HG03571 (cell line): ENCODE results near the gene KCNQ2.

ENCODE experiments used
- ATAC-seq: cut with Tn5 transposase; IDR thresholded peaks from one replicate; pipeline ENCODE4 v1.9.1; 2021; ENCODE audit not compliant: unreplicated experiment

Gene KCNQ2

DNA sequence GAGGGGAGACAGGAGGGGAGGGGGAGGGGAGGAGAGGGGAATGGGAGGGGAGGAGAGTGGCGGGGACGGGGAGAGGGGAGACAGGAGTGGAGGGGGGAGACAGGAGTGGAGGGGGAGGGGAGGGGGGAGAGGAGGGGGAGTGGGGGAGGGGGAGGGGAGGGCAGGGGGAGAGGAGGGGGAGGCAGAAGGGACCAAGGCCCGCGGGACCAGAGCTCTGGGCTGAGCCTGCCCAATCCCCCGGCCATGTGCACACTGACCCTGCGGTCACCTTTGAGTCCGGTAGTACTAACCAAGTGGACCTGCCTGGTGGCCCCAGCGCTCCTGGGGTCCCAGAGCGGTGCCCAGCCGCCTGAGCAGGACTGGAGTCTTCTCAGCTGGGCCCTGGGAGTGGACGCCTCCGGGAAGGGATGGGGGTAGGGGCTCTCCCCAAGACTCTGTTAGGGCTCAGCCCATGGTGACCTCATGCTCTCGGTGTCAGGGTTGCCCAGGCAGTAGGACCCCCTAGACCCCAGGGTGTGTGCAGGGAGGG, 471 bp upstream of the KCNQ2 start:
- ATAC-seq: no peak

DNA sequence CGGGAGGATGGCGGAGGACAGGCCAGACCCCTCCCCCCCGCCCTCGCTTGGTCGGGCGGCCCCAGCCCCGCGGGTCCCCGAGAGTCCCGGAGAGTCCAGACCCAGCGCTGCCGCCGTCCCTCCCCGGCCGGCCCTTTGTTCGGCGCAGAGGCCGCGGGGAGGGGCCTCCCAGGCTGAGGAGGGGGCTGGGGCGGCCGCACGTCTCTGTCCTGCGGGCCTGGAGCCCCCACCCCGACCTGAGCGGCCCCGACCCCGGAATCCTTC, 806 bp downstream of the KCNQ2 start:
- no peak for ATAC-seq

DNA sequence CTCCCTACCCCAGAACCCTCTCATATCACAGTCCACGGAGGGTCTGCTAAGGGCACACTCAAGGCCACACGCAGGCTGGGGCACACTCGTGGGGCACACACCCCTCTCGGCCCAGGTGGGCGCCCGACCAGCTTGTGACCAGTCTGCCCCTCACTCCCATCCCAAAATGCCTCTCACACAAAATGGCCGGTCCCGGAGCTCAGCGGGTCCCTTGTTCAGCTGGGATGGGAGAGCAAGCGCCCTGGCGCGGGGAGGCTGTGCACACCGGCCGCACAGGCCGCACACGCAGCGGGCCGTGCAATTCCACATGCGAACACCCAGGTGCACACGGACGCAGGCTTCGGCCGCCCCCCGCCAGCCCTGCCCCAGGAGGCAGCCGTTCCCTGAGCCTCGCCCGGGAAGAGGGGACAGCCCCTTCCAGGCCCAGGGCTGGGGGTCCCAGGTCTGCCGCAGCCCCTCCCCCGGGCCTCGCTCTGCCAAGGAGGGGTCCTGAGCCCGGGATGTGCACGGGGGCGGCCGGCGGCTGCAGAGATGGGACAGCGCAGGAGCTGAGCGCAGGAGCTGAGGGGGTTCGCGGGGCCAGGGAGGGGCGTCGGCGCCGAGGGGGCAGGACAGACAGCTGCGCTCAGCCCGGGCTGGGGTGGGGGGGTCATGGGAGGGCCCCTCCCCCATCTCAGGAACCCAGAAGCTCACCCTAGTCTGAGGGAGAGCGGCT, 1.3 kb downstream of the KCNQ2 start:
- no peak for ATAC-seq

GRCh38 chr20:63470410-63470809, 2.0 kb downstream of the KCNQ2 start:
- no peak for ATAC-seq

DNA sequence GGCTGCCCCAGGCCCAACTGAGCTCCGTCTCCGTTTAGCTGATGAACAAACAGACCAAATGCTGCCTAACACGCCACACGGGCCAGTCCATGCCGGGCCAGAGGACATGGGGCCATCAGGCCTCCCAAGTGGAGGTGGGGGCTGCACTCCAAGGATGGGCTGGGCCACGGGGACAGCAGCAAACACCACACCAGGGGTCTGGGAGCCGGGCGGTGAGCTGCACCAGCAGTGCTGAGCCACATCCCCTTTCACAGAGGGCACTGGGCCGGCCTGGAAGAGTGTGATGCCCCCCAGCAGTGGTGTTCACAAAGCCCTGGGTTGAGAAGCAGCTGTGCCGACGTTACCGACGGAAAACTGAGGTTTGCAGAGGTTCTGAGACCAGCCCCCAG, 2.7 kb downstream of the KCNQ2 start:
- no peak for ATAC-seq

DNA sequence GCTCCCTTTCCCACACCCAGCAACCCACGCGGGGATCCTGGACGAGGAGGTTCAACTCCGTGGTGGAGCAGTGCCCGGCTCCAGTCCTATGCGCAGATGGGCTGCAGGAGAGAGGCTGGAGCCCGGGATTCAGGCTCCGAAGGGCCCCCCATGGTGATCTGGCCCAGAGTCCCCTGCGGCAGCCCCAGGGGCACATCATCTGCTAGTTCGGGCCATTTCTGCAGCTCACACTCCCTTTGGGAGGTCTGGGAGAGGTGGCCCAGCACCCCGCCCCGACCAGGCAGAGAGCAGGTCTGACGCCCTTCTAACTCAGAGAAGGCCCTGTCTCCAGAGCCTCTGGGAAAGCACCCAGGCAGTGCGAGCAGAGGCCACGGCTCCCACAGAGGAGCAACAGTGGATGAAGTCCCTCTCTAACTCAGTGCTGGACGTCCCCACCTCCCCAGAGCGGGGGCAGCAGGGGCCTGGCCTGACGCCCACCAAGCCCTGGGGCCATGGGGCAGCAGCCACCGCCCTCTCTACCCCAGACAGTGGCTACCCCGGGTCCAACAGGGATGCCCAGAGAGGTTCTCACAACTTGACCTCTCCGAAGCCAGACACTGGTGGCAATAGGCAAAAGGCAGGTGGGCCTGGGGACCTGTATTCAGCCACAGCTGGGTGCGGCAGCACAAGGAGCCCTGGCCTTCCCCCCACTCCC, 3.3 kb downstream of the KCNQ2 start:
- ATAC-seq: no peak

DNA sequence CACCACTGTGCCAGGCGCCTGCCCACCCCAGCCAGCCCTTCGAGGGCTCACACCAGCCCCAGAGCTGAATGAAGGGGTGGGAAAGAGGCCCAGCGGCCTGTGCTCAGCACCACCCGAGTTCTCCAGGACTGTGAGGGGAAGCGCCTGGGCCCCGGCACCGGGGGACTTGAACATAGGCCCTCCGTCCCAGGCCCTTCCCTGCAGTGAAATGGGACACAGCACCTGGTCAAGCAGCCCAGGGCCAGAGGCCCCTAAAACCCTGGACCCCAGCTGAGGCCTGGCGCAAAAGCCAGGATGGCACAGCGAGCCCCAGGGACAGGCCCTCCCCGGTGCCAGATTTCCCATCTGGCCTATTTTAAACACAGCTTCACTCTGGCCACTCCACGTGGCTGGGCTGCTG, 4.0 kb downstream of the KCNQ2 start:
- no peak for ATAC-seq

DNA sequence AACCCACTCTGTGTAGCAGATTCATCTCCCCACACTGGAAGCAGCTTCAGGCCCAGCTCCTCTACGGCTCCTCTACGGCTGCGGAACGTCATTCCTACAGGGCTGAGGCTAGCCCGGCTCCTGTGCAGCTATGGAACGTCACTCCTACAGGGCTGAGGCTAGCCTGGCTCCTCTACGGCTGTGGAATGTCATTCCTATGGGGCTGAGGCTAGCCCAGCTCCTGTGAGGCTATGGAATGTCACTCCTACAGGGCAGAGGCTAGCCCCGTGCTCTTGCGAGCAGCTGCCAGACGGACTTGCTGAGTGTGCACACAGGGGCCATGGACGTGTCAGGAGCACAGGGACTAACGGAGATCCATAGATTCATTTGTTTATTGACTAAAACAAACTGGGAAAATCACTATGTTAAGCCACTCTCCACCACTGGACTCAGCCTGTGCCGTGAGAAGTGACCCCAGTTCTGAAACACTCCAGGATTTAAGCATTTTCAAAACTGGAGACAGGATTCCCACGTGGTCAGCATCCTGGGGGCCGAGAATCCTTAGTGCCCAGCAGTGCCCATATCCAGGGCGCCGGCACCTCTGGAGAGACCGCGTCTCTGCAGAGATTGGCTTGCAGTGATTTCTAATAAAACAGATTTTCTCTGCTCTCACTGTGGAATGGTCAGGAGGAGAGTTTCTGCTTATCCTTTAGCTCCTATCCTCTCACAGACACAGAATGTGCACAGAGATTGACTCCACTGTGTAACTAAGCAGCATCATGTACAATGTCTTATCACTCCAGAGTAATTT, 5.0 kb downstream of the KCNQ2 start:
- no peak for ATAC-seq

GRCh38 chr20:63466861-63467260, 5.6 kb downstream of the KCNQ2 start:
- no peak for ATAC-seq

- ATAC-seq: no peak
Observed at GRCh38 chr20:63466250-63466825, 6.1 kb downstream of the KCNQ2 start.

DNA sequence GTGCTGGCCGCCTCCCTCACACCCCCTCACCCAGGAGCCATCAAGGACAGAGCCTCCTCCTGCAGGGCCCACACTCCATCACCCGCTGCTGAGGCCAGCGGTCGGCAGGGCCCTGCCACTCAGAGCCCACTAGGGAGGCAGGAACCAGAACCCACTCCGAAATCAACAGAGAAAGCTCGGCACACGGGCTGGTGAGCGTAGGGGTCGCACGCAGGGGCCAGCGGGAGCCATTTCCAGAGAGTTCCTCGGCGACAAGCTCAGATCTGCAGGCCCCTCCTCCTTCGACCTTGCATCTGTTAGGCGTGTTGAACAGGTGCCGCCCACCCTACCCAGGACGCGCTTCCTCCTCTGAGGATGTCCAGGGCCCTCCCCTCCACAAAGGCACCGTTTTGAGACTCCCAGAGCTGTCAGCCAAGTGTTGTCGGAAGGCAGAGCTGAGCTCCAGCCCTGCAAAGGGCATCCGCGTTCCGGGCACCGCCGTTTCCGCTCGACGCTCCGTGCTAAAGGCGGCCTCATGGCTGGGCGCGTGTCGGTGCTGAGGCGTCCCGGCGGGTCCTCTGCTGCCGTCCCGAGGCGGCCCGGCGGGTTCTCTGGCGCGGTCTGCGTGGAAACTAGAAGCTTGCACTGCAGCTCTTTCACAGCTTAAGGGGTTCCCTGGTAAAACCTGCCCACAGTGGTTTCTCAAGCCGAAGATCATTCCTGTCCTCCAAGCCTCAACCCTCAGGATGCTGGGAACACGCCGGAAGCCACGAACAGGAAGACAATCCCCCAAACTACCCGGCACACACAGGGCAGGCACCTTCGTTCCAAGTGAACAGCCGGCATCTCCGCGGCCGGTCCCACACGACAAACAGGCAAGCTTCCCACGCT, 6.8 kb downstream of the KCNQ2 start:
- ATAC-seq: no peak

DNA sequence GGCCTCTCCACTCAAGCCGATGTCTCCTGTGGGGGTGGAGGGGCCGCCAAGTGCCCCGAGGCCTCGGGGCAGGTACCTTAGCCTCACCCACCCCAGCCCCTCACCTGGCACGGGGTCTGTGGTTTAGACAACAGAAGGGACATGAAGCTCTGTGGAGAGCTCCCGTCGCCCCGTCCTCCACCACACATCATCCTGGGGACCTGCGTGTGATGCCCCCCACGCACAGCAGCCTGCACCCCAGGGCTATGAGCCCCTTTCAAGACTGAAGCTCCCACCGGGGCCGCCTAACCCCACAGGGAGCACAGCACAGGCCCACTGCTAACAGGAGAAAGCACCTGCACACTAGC, 8.2 kb downstream of the KCNQ2 start:
- ATAC-seq: no peak

- no peak for ATAC-seq
Observed at GRCh38 chr20:63463400-63464288, 8.8 kb downstream of the KCNQ2 start.

DNA sequence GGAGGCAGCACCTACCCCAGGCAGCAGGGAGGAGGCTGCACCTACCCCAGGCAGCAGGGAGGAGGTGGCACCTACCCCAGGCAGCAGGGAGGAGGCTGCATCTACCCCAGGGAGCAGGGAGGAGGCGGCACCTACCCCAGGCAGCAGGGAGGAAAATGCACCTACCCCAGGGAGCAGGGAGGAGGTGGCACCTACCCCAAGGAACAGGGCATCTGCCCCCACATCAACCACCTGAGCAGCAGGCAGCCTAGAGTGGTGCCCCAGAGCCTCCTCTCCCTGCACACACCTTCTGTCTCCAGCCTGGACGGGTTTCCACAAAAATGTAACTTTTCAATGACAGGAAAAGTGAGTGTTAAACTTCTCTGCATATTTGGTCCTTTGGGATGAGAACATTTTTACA, 10.2 kb downstream of the KCNQ2 start:
- ATAC-seq: no peak

DNA sequence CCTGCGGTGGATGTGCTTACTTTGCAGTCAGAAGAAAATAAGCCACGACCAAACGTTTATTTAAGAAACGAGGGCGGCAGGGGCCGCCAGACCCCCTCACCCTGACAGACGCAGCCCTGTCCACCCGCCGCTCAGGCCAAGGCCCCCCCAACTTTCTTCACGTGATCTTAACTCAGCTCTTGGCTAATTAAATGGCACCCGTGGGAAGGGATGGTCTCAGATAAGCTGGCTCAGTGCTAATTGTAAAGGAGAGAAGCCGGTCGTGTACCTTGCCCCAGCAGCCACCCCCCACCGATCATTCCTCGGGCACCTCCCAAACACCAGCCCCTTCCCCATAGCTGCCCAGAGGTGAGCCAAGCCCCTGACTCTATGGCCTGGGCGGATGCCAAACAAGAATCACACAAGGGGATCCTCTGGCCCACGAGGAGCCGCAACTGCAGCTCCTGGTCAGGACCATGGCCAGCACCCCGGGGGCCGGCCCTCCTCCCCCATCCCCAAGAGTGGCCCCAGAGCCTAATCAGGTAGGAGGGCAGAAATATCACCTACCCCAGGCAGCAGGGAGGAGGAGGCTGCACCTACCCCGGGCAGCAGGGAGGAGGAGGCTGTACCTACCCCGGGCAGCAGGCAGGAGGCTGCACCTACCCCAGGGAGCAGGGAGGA, 11.2 kb downstream of the KCNQ2 start:
- no peak for ATAC-seq

GRCh38 chr20:63459070-63459380, 13.4 kb downstream of the KCNQ2 start:
- no peak for ATAC-seq

- ATAC-seq: no peak
Observed at GRCh38 chr20:63458170-63459069, 14.0 kb downstream of the KCNQ2 start.

GRCh38 chr20:63457737-63458136, 14.7 kb downstream of the KCNQ2 start:
- no peak for ATAC-seq
